NCI-H526 (cell line): Measurements from ENCODE around the gene CDK14.

Experiments used
- DNase-seq, 2 experiments: peaks; one replicate each; lab custom pipeline; 2025; lab: John Stamatoyannopoulos, UW

CDK14 gene

GRCh38 chr7:91047636-91048035 is 451.5 kb downstream of the CDK14 start:
- DNase-seq: no peak

DNA sequence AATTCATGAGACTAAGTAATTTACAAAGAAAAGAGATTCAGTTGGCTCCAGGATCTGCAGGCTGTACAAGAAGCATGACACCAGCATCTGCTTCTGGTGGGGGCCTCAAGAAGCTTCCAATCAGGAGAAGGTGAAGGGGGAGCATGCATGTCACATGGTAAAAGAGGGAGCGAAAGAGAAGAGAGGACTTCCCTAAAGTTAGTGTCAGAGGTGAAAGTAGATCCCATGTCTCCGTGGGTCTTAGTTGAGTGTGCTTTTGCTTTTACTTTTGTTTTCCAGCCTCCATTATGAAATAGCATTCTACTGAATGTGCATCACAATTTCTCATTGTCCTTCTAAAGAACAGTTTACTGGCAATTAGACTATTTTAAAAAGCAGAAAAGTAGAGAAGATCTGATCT is 454.6 kb downstream of the CDK14 start:
- no peak for DNase-seq

- DNase-seq: no peak
Observed at GRCh38 chr7:91051966-91052365, 455.8 kb downstream of the CDK14 start.

GRCh38 chr7:91054374-91054773 is 458.3 kb downstream of the CDK14 start:
- peak in 1 of 2 experiments; percentile 9 for DNase-seq

GRCh38 chr7:91055219-91055618 is 459.1 kb downstream of the CDK14 start:
- no peak for DNase-seq

- DNase-seq: no peak
Observed at GRCh38 chr7:91062713-91063112, 466.6 kb downstream of the CDK14 start.

GRCh38 chr7:91064052-91064451 is 467.9 kb downstream of the CDK14 start:
- no peak for DNase-seq

DNA sequence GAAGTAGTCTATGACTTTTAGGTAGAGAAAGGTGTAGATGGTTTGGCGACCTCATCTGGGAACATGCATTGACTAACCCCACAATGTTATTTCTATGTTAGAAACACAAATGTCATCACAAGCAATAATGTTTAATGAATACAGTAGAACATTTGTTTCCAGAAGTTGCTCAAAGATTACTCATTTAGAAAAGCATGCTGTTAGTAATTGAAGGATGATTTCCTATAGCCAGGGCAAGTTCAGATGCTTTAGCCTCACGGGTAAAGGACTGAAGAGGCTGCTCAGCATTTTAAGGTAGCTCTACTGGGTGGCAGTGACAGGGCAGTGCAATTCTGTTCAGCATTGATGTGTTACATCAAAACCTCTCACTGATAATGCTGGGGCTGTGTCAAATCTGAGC is 468.8 kb downstream of the CDK14 start:
- DNase-seq: no peak

- peak; percentile 17 to 32 for DNase-seq
Observed at GRCh38 chr7:91066627-91067026, 470.5 kb downstream of the CDK14 start.

DNA sequence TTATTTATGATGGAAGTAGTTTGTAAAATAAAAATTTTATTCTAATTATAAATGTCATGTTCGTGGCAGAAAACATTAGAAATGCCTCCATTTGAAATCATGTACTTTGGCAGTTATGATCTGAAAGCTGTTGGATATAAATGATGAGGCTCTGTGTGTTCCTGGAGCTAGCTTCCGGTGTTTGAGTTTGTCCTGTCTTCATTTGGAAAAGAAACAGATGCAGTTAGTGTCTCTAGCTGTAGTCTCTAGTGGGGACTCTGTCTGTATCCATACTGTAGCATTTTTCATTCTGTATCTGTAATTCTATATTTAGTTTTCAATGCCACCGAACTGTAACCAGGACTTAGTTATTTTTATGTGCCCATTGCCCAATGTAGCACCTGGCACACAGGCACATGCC is 471.1 kb downstream of the CDK14 start:
- no peak for DNase-seq

GRCh38 chr7:91068136-91068795 is 472.1 kb downstream of the CDK14 start:
- no peak for DNase-seq

- DNase-seq: no peak
Observed at GRCh38 chr7:91069146-91069545, 473.0 kb downstream of the CDK14 start.

DNA sequence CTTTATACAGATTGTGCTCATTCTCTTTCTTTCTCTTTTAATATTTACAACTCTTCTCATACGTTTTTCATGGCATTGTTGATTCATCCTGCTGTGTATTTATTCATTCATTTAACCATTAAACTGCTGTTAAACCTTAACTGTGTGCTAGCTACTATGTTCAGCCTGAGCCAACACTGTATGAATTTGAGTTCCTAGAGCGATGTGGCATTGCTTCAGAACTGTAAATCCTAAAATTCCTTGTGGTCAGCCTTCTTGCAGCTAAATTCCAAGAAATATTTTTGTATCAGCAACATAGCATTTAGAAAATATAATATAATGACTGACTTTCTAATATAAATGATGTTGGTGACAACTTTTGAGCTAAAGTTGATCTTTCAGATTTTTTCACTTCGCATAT is 483.4 kb downstream of the CDK14 start:
- no peak for DNase-seq

- DNase-seq: peak in 1 of 2 experiments; percentile 14
Observed at GRCh38 chr7:91080351-91080750, 484.2 kb downstream of the CDK14 start.

GRCh38 chr7:91082038-91082437 is 485.9 kb downstream of the CDK14 start:
- no peak for DNase-seq

- DNase-seq: peak in 1 of 2 experiments; percentile 20
Observed at GRCh38 chr7:91082852-91083495, 486.9 kb downstream of the CDK14 start.

GRCh38 chr7:91083855-91084644 is 487.9 kb downstream of the CDK14 start:
- no peak for DNase-seq

GRCh38 chr7:91085175-91085574 is 489.1 kb downstream of the CDK14 start:
- no peak for DNase-seq

DNA sequence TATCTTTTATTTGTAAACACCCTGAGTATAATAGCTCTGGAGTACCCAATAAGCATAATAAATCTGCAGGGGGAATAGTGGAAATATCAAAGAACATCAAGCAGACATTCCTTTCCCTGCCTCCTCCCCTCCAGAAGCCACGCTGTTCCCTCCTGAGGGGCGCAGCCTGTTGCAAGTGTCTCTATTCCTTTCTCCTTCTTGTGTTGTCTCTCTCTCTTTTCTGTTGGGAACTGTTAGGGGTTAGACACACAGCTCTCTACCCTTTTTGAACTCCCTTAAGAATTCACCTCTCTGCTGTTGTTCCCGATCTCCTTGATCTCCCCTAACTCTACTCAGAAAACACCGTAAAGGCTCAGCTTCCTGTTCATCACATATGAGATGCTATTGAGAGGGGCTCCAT is 490.1 kb downstream of the CDK14 start:
- no peak for DNase-seq

DNA sequence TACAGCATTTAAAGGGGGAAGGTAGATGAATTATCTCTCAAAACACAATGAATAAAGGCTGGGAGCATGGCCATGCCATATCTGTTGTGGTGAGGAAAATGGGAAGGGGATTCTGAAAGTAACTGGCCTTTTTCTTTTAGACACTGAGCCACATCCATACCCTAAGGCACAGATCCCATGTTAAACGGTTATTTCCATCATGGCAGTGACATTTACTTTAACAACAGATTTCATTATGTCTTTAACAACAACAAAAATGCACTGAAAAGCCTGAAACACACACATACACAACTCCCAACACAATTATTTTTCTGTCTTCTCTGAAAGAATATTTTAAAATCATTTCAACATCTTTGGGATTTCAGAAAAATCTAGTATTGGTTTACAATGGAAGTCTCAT is 492.0 kb downstream of the CDK14 start:
- DNase-seq: no peak

GRCh38 chr7:91088691-91089090 is 492.6 kb downstream of the CDK14 start:
- DNase-seq: no peak

- peak; percentile 46 to 76 for DNase-seq
Observed at GRCh38 chr7:91089382-91089963, 493.4 kb downstream of the CDK14 start.

GRCh38 chr7:91090684-91091083 is 494.6 kb downstream of the CDK14 start:
- DNase-seq: no peak
